Lower lobe of right lung (tissue), 2 donors: ENCODE data around the gene MRI1. TPM values are rescaled to one million over a fixed set of nuclear protein-coding genes. Genes with fewer than 3 reads are reported as not detected.

Experiments
- ATAC-seq, 2 donors: fragments of 200-7000 bp; cut with Tn5 transposase; one replicate each; pipeline ENCODE4 v1.9.1; 2020 to 2022; ENCODE audit warnings: mild to moderate bottlenecking in 2 of 2, moderate library complexity in 2 of 2
- DNase-seq: peaks from one replicate; pipeline ENCODE4 v3.0.0-alpha.2; 2020
- H3K27ac ChIP-seq: fragments of 200-600 bp; one replicate; pipeline ENCODE4 v1.8.0; 2022
- H3K27me3 ChIP-seq: fragments of 200-600 bp; one replicate; pipeline ENCODE4 v1.8.0; 2022; ENCODE audit warnings: low read depth
- H3K36me3 ChIP-seq: fragments of 200-600 bp; one replicate; pipeline ENCODE4 v1.8.0; 2022; ENCODE audit warnings: mild to moderate bottlenecking
- H3K4me1 ChIP-seq: fragments of 200-600 bp; one replicate; pipeline ENCODE4 v1.8.0; 2022
- H3K4me3 ChIP-seq: fragments of 200-600 bp; one replicate; pipeline ENCODE4 v1.8.0; 2022; ENCODE audit warnings: mild to moderate bottlenecking
- H3K9me3 ChIP-seq: fragments of 200-600 bp; one replicate; pipeline ENCODE4 v1.8.0; 2022
- CTCF ChIP-seq: fragments of 200-600 bp; IDR thresholded peaks from one replicate; pipeline ENCODE4 v1.8.0; 2022; ENCODE audit warnings: antibody characterized with exemption, mild to moderate bottlenecking
- intact Hi-C: fragments of 100-400 bp; cut with DNase I; formaldehyde crosslinking; loops from one replicate; pipeline ENCODE4 v1.11.0; 2022
- total RNA-seq: library from RNA; stranded (reverse); fragmentation: NEBNext Ultra II Directional; extraction: Animal tissue kit (Norgen Biotek cat#: 25700); gene quantifications from one replicate; pipeline ENCODE4 v1.2.1, GENCODE V29; 2021
- donor health status: DM: no; HTN: yes; CAD: no; lungs with severe emphysema.

Gene MRI1
- total RNA-seq, 1 donor from 2014 or later = 30.4 TPM

GRCh38 chr19:13761423-13761822, 2.9 kb upstream of the MRI1 start:
- Histone ChIP-seq H3K27me3 (no peaks in the 10 kb centered on the region), H3K27ac (no peak overlapping the region), H3K9me3 (no peaks in the 10 kb centered on the region), H3K4me3 (no peak overlapping the region), H3K4me1 (peaks cover 14% of the 10 kb centered on the region), H3K36me3 (peaks cover 67% of the 10 kb centered on the region)
- intact Hi-C loops = no loop called here
- ATAC-seq = no peak
- TF ChIP-seq CTCF = no peak
- DNase-seq = no peak

GRCh38 chr19:13762635-13763235, 1.6 kb upstream of the MRI1 start:
- Histone ChIP-seq H3K27ac (no peak overlapping the region), H3K4me1 (peaks cover 14% of the 10 kb centered on the region), H3K9me3 (no peaks in the 10 kb centered on the region), H3K4me3 (no peak overlapping the region), H3K36me3 (peaks cover 54% of the 10 kb centered on the region), H3K27me3 (no peaks in the 10 kb centered on the region)
- intact Hi-C loops = no loop called here
- ATAC-seq (peak in 1 of 2 donors; percentile 1), DNase-seq (no peak)
- TF ChIP-seq CTCF = no peak

GRCh38 chr19:13763265-13763664, 1.1 kb upstream of the MRI1 start:
- TF ChIP-seq CTCF = no peak

GRCh38 chr19:13764821-13765394, 586 bp downstream of the MRI1 start:
- intact Hi-C loops = no loop called here
- DNase-seq (peak; percentile 66), ATAC-seq (peak; percentile 27 to 37)
- H3K27ac ChIP-seq = peak overlapping the region; percentile 76
- TF ChIP-seq CTCF = no peak
- peak overlapping the region; percentile 86 for H3K4me3 ChIP-seq
- no peaks in the 10 kb centered on the region for H3K27me3 ChIP-seq
- peaks cover 14% of the 10 kb centered on the region for H3K4me1 ChIP-seq
- peaks cover 52% of the 10 kb centered on the region for H3K36me3 ChIP-seq
- no peaks in the 10 kb centered on the region for H3K9me3 ChIP-seq

More at GRCh38 chr19:13763265-13763664, 1.1 kb upstream of the MRI1 start:
- Histone ChIP-seq H3K27ac (no peak overlapping the region), H3K4me1 (peaks cover 14% of the 10 kb centered on the region), H3K4me3 (no peak overlapping the region), H3K36me3 (peaks cover 52% of the 10 kb centered on the region), H3K9me3 (no peaks in the 10 kb centered on the region), H3K27me3 (no peaks in the 10 kb centered on the region)
- DNase-seq (no peak), ATAC-seq (no peak)
- intact Hi-C loops = no loop called here

GRCh38 chr19:13765395-13766094, 1.2 kb downstream of the MRI1 start:
- no peak for TF ChIP-seq CTCF
- Histone ChIP-seq H3K27me3 (no peaks in the 10 kb centered on the region), H3K27ac (peak overlapping the region; percentile 76), H3K9me3 (no peaks in the 10 kb centered on the region), H3K4me1 (peaks cover 14% of the 10 kb centered on the region), H3K36me3 (peaks cover 52% of the 10 kb centered on the region), H3K4me3 (peak overlapping the region; percentile 86)
- intact Hi-C loops = no loop called here
- ATAC-seq = no peak
- no peak for DNase-seq
